Hepatocyte (in vitro differentiated cells): ENCODE measurements around the gene COX10.
"Not testable (repeated sequence)": the region's sequence is repeated elsewhere in the genome, so short reads cannot be mapped to it uniquely, and the experiment has no call there.

Experiments used
- CTCF ChIP-seq: fragments of 200-600 bp; sonication (generic); IDR thresholded peaks from 2 replicates; pipeline ENCODE4 v1.5.1; 2016; ENCODE audit warnings: antibody characterized with exemption, mild to moderate bottlenecking; ENCODE audit not compliant: poor library complexity
- EZH2 ChIP-seq: fragments of 200-600 bp; sonication (generic); IDR thresholded peaks from 2 replicates; pipeline ENCODE4 v1.6.1; 2016; ENCODE audit warnings: antibody characterized with exemption, mild to moderate bottlenecking, borderline replicate concordance
- EZH2phosphoT487 ChIP-seq: fragments of 200-600 bp; sonication (generic); IDR thresholded peaks from one replicate; pipeline ENCODE4 v1.6.1; 2018; ENCODE audit warnings: antibody characterized with exemption, mild to moderate bottlenecking, low read depth, moderate library complexity; ENCODE audit not compliant: unreplicated experiment, severe bottlenecking

GRCh38 chr17:14029755-14030154, 39.5 kb upstream of the COX10 start:
- not testable (repeated sequence) for TF ChIP-seq CTCF, EZH2, EZH2phosphoT487
